Ovary (tissue), 3 donors: Measurements from ENCODE around the gene ARHGEF5.
"Not testable (repeated sequence)": the region's sequence is repeated elsewhere in the genome, so short reads cannot be mapped to it uniquely, and the experiment has no call there.

Experiments used
- POLR2A ChIP-seq: fragments of 450-650 bp; IDR thresholded peaks from one replicate; pipeline ENCODE4 v1.6.1; 2017; ENCODE audit warnings: antibody characterized with exemption, mild to moderate bottlenecking, moderate library complexity
- TF ChIP-seq, protein P1 (sequence below), 3 donors: fragments of 450-650 bp in 2 of 3; fragments of 200-600 bp in 1 of 3; IDR thresholded peaks; one replicate each; pipeline versions ENCODE4 v1.5.1 to v1.8.0; 2016 to 2022; ENCODE audit warnings: antibody characterized with exemption in 3 of 3, mild to moderate bottlenecking in 1 of 3
- donor health status: DM: no; HTN: no; CAD: no.

DNA sequence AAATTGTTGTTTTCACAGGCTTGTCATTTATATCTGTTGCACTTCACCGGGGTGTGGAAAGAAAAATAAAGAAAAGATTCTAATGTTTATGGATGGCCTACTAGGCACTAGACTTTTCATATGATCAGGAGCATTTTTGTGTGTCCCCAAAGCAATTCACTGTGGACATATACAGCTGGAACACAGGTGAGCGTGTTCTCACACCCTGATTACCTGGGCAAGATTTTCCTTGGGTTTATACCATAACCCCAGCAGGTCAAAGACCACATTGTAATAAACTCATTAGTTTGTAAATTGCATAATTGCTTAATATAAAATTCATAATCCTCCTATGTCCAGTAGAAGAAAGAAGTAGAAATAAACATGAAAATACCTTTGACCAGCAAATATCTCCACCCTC, 44.0 kb upstream of the ARHGEF5 start:
- not testable (repeated sequence) for TF ChIP-seq POLR2A
- TF ChIP-seq, protein P1, sequence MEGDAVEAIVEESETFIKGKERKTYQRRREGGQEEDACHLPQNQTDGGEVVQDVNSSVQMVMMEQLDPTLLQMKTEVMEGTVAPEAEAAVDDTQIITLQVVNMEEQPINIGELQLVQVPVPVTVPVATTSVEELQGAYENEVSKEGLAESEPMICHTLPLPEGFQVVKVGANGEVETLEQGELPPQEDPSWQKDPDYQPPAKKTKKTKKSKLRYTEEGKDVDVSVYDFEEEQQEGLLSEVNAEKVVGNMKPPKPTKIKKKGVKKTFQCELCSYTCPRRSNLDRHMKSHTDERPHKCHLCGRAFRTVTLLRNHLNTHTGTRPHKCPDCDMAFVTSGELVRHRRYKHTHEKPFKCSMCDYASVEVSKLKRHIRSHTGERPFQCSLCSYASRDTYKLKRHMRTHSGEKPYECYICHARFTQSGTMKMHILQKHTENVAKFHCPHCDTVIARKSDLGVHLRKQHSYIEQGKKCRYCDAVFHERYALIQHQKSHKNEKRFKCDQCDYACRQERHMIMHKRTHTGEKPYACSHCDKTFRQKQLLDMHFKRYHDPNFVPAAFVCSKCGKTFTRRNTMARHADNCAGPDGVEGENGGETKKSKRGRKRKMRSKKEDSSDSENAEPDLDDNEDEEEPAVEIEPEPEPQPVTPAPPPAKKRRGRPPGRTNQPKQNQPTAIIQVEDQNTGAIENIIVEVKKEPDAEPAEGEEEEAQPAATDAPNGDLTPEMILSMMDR (IDR thresholded peaks at IDR 0.05), result not testable (repeated sequence)
